ENCODE results near the gene PPP2R5C.
A peak's percentile ranks its signal among the peaks of the same experiment; 100 is the strongest.
"Not testable (repeated sequence)": the region's sequence is repeated elsewhere in the genome, so short reads cannot be mapped to it uniquely, and the experiment has no call there.

The PPP2R5C gene

GRCh38 chr14:101784631-101785030, 23.1 kb downstream of the PPP2R5C start:
- no peak for DNase-seq

GRCh38 chr14:101788016-101788635, 26.6 kb downstream of the PPP2R5C start:
- no peak for DNase-seq

DNA sequence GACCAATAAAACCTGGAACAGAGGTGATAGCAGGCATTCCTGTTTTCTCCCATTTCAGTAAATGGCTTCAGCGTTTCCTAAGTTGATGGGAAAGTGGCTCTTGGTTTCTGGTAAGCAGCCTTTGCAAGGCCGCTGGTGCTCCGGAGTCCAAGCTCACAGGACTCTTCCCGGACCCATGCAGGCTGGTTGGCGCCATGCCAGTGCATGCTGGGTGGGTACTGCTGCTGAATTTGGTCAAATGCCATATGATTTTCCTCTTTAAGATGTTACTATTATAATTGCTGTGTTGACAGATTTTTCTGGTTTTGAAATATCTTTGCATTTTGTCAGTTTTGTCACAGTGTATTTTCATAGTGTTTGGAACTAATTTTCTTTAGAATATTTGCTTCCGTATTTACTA, 27.7 kb downstream of the PPP2R5C start:
- DNase-seq = no peak

DNA sequence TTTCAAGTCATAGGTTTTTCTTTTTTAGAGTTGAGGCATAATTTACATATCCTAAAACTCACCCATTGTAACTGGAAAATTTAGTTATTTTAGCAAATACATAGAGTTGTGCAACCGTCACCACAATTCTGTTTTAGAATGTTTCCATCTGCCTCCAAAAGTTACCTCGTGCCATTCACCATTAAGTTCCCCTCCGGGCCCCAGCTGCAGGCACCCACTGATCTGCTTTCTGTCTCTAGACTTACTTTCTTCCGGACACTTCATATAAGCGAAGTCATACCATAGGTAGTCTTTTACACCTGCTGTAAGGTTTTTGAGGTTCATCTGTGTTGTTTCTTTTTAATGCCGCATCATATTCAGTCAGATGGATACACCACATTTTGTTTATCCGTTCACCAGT, 28.7 kb downstream of the PPP2R5C start:
- no peak for DNase-seq

GRCh38 chr14:101791919-101792572, 30.5 kb downstream of the PPP2R5C start:
- peak; percentile 73 for DNase-seq

DNA sequence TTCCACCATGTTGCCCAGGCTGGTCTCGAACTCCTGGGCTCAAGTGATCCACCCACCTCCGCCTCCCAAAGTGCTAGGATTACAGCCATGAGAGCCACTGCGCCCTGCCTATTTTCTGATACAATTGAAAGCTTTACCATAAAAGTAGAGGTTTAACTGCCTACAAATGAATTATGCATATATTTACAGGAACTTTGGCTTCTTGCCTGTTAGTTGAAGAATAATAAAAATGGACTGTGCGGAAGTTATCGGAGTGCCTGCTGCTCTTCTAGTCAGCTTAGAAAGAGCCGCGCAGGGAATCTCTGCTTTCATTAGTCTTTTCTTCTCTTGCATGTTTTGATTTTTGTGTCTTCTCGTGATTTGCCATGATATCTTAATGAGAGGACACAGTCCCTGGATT, 34.5 kb downstream of the PPP2R5C start:
- DNase-seq = no peak

DNA sequence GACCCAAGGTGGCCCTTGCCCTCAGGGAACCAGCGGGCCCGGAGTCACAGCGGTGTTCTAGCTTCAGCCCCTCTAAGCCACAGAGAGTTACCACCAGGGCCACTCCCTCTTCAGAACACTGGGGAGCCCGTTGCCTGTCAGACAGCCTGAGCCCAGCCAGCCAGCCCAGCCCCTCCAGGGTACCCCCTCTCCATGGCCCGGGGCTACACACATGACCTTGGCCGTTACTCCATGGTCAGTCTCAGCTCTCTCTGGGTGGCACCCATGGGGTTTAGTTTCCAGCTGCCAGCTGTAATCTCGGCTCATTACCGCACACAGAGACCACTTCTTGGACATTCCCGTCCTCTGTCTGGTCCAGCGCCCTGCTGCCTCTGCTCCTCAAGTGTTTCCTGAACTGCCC, 35.0 kb downstream of the PPP2R5C start:
- no peak for DNase-seq

GRCh38 chr14:101797856-101798255, 36.3 kb downstream of the PPP2R5C start:
- DNase-seq = no peak

DNA sequence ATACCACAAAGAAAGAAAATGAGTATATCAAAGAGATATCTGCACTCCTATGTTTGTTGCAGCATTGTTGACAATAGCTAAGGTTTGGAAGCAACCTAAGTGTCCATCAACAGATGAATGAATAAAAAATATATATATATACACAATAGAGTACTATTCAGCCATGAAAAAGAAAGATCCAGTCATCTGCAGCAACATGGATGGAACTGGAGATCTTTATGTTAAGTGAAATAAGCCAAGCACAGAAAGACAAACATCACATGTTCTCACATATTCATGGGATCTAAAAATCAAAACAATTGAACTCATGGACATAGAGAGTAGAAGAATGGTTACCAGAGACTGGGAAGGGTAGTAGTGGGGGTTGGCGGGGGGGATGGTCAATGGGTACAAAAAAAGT, 42.9 kb downstream of the PPP2R5C start:
- not testable (repeated sequence) for DNase-seq

DNA sequence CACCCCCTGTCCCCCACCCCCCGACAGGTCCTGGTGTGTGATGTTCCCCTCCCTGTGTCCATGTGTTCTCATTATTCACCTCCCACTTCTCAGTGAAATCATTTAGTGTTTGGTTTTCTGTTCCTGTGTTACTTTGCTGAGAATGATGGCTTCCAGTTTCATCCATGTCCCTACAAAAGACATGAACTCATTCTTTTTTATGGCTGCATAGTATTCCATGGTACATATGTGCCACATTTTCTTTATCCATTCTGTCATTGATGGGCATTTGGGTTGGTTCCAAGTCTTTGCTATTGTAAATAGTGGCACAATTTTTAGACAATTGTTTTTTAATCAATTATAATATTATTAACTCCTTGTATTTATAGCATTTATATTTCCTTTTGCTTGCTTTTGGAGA, 44.7 kb downstream of the PPP2R5C start:
- not testable (repeated sequence) for DNase-seq

DNA sequence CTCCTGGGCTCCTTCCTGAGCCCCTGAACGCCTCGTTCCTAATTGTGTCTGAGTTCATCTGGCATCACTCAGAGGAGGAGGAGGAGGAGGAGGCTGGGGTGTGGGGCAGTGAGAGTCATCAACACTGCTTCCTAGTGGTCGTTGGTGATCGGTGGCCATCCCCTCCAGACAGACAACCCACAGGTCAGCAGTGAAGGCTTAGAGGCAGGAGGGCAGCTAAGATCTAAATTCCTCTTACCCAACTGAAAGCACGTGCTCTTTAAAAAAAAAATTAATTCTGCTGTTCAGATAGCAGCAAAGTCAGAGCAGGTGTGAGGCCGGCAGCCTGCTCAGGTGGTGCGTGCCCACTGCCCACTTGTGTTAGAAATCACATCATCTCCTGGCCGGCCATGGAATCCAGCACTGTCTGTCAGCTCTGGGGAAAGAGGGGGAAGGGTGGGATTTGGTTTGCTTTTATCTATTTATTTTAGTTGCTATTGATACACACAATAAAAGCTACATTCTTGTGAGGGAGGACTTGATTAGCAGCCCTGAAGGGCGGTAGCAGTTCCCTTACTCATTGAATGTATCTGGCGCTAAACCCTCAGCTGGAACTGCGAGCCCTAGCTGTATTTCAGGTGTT, 46.6 kb downstream of the PPP2R5C start:
- DNase-seq = no peak

- DNase-seq = no peak
These were observed 47.6 kb downstream of the PPP2R5C start for GRCh38 chr14:101808894-101809670.

- peak; percentile 93 for DNase-seq
These were observed 48.4 kb downstream of the PPP2R5C start for GRCh38 chr14:101809671-101810514.

DNA sequence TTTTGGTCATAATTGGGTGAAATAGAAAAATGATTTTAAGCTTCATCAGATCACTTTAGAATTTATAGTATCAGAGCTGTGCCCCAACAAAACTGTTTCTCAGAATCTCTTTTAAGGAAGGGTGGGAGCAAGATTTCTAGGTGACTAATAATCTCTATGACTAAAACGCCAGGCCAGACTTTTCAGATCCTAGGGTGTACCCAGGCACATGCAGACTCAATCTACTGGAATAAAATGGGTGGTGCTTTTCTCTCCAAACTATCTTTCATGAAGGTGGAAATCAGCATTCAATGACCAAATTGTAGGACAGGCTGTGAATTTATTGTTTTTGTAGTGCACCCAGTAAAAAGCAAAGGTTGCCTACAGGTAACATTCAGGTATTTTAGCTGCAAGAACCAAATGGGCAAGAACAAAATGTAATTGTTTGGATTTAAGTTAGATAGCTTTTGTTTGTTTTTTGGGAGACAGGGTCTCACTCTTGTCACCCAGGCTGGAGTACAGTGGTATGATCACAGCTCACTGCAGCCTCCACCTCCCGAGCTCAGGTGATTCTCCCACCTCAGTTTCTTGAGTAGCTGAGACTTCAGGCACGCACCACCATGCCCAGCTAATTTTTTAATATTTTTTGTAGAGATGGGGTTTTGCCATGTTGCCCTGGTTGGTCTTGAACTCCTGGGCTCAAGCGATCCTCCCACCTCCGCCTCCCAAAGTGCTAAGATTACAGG, 49.5 kb downstream of the PPP2R5C start:
- peak; percentile 43 for DNase-seq

- DNase-seq = peak; percentile 34
These were observed 50.6 kb downstream of the PPP2R5C start for GRCh38 chr14:101812071-101812470.

DNA sequence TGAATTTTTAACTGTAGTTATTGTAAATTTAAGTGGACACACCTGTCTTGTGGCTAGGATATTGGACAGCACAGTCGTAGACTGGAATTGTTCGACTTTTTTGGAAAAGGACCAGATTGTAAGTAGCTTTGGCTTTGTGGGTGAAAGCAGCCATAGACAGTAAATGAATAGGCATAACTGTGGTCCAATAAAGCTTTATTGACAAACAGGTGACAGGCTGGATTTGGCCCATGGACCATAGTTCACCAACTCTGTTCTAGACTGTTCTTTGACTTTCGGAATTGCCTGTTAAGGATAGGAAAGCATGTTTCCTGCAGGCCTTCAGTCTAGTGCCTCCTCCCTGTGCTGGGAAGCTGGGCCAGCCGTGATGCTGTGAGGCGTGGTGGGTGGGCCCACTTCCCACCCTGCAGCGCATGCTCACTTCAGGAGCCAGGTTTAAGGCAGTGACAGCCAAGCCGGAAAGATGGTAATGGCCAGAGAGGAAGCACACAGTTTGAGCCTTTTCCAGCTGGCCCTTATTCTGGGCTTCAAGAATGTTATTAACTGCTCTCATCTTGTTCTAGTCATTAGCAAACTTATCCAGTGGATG, 51.8 kb downstream of the PPP2R5C start:
- DNase-seq = peak; percentile 16

GRCh38 chr14:101813833-101814232, 52.3 kb downstream of the PPP2R5C start:
- peak; percentile 41 for DNase-seq

- peak; percentile 41 for DNase-seq
These were observed 53.4 kb downstream of the PPP2R5C start for GRCh38 chr14:101814934-101815333.

- DNase-seq = peak; percentile 12
These were observed 54.5 kb downstream of the PPP2R5C start for GRCh38 chr14:101815994-101816393.

GRCh38 chr14:101817501-101818001, 56.0 kb downstream of the PPP2R5C start:
- DNase-seq = peak; percentile 60
